ENCODE results near the gene RGPD4.

DNA sequence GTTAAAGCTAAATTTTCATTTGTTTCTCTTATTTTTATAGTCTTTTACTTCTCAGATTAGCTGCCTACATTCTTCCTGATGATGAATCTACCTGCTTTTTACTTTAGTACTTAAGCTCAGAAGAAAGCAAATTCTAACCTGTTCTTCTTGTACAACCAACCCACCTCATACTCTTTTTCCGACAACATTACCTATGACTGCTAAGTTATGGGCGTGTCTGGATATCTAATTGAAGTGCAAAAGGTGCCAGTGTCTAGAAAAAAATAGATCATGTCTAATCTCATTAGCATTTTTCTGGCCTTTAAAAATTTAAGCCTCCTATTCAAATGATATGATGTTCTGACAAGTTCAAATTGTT is 1.5 kb upstream of the RGPD4 start:
- TF ChIP-seq EP300 (IDR thresholded peaks at IDR 0.05; ENCODE audit: borderline replicate concordance in 1 of 2, low read depth in 2 of 2, low read length in 2 of 2) (no peak), POLR2AphosphoS5 (IDR thresholded peaks at IDR 0.05; ENCODE audit: low read depth, low read length) (no peak), TCF12 (IDR thresholded peaks at IDR 0.05; ENCODE audit: low read depth, low read length) (no peak), MAFK (IDR thresholded peaks at IDR 0.05; ENCODE audit: low read depth, low read length) (no peak), JUN (IDR thresholded peaks at IDR 0.05; ENCODE audit: low read depth, low read length) (no peak), SP1 (IDR thresholded peaks at IDR 0.05; ENCODE audit: low read depth, low read length) (no peak), CHD1 (IDR thresholded peaks at IDR 0.05; ENCODE audit: low read depth, low read length) (no peak), RFX5 (IDR thresholded peaks at IDR 0.05; ENCODE audit: borderline replicate concordance, low read depth, low read length) (no peak), CBX5 (IDR thresholded peaks at IDR 0.05; ENCODE audit: low read depth, low read length) (no peak), GTF2F1 (IDR thresholded peaks at IDR 0.05; ENCODE audit: borderline replicate concordance, low read depth, low read length) (no peak), HDAC2 (IDR thresholded peaks at IDR 0.05; ENCODE audit: borderline replicate concordance in 1 of 2, low read depth in 2 of 2, low read length in 2 of 2) (no peak), CHD2 (IDR thresholded peaks at IDR 0.05; ENCODE audit: low read length) (no peak)
- TF ChIP-seq, protein P1, sequence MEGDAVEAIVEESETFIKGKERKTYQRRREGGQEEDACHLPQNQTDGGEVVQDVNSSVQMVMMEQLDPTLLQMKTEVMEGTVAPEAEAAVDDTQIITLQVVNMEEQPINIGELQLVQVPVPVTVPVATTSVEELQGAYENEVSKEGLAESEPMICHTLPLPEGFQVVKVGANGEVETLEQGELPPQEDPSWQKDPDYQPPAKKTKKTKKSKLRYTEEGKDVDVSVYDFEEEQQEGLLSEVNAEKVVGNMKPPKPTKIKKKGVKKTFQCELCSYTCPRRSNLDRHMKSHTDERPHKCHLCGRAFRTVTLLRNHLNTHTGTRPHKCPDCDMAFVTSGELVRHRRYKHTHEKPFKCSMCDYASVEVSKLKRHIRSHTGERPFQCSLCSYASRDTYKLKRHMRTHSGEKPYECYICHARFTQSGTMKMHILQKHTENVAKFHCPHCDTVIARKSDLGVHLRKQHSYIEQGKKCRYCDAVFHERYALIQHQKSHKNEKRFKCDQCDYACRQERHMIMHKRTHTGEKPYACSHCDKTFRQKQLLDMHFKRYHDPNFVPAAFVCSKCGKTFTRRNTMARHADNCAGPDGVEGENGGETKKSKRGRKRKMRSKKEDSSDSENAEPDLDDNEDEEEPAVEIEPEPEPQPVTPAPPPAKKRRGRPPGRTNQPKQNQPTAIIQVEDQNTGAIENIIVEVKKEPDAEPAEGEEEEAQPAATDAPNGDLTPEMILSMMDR (IDR thresholded peaks at IDR 0.05; ENCODE audit: control extremely low read depth in 1 of 3, insufficient read depth in 1 of 3, low read depth in 1 of 3, low read length in 3 of 3): no peak
- TF ChIP-seq, protein P2, sequence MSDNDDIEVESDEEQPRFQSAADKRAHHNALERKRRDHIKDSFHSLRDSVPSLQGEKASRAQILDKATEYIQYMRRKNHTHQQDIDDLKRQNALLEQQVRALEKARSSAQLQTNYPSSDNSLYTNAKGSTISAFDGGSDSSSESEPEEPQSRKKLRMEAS (IDR thresholded peaks at IDR 0.05): no peak
